ENCODE results near the gene CACYBP. TPM values are rescaled to one million over a fixed set of nuclear protein-coding genes. Genes with fewer than 3 reads are reported as not detected.

Gene CACYBP
- total RNA-seq, 1 donor from 2014 or later: 95.0 TPM

DNA sequence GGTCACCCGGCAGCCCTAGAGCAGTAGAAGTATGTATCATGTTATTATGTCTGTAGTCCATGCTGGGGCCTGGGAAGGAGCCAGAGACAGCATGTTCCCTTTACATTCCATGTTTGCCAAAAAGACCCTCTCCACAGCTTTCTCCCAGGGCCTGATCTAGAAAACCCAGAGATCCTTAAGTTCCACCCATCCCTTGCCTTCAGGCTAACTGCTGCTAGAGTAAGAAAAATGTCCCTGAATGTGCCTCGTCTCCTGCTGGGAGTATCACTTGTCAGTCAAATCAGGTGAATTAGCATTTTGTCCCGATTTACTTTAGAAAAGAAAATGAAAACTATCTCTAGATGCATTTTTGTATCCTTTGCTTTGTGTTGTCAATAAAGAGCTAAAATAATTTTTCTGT is 36.7 kb downstream of the CACYBP start:
- Histone ChIP-seq H4K20me1 (ENCODE audit: insufficient read depth, low read length) (no peaks in the 10 kb centered on the region), H3K4me2 (ENCODE audit: low read length) (no peak overlapping the region), H2AFZ (ENCODE audit: low read depth, low read length) (no peak overlapping the region), H3K9me3 (ENCODE audit: insufficient read depth, low read depth, low read length) (no peaks in the 10 kb centered on the region), H3K27me3 (ENCODE audit: insufficient read depth, low read length) (peaks cover 5% of the 10 kb centered on the region), H3K79me2 (ENCODE audit: insufficient read depth, low read length) (no peaks in the 10 kb centered on the region), H3K9ac (ENCODE audit: low read length) (no peak overlapping the region), H3K27ac (ENCODE audit: low read depth, low read length) (no peak overlapping the region), H3K4me3 (ENCODE audit: insufficient read depth, low read depth, low read length) (no peak overlapping the region), H3K4me1 (ENCODE audit: insufficient read depth, low read length) (no peaks in the 10 kb centered on the region), H3K36me3 (ENCODE audit: insufficient read depth, low read length) (no peaks in the 10 kb centered on the region)
- no peaks in the 10 kb centered on the region for H3K9me3 Mint-ChIP-seq (ENCODE audit: unreplicated experiment)
- peaks cover 10% of the 10 kb centered on the region for H3K4me1 Mint-ChIP-seq (ENCODE audit: low read depth, unreplicated experiment)
- peaks cover 28% of the 10 kb centered on the region for H3K27me3 Mint-ChIP-seq (ENCODE audit: low read depth, unreplicated experiment)
- no peak overlapping the region for H3K27ac Mint-ChIP-seq (ENCODE audit: unreplicated experiment)
- no peak overlapping the region for H3K4me3 Mint-ChIP-seq (ENCODE audit: unreplicated experiment)
- no peaks in the 10 kb centered on the region for H3K36me3 Mint-ChIP-seq (ENCODE audit: low read depth, unreplicated experiment)
- FAIRE-seq: no peak
- no peak for DNase-seq (ENCODE audit: low read depth)
- TF ChIP-seq, protein P1, sequence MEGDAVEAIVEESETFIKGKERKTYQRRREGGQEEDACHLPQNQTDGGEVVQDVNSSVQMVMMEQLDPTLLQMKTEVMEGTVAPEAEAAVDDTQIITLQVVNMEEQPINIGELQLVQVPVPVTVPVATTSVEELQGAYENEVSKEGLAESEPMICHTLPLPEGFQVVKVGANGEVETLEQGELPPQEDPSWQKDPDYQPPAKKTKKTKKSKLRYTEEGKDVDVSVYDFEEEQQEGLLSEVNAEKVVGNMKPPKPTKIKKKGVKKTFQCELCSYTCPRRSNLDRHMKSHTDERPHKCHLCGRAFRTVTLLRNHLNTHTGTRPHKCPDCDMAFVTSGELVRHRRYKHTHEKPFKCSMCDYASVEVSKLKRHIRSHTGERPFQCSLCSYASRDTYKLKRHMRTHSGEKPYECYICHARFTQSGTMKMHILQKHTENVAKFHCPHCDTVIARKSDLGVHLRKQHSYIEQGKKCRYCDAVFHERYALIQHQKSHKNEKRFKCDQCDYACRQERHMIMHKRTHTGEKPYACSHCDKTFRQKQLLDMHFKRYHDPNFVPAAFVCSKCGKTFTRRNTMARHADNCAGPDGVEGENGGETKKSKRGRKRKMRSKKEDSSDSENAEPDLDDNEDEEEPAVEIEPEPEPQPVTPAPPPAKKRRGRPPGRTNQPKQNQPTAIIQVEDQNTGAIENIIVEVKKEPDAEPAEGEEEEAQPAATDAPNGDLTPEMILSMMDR (IDR thresholded peaks at IDR 0.05; ENCODE audit: insufficient read depth, low read depth, low read length): no peak

DNA sequence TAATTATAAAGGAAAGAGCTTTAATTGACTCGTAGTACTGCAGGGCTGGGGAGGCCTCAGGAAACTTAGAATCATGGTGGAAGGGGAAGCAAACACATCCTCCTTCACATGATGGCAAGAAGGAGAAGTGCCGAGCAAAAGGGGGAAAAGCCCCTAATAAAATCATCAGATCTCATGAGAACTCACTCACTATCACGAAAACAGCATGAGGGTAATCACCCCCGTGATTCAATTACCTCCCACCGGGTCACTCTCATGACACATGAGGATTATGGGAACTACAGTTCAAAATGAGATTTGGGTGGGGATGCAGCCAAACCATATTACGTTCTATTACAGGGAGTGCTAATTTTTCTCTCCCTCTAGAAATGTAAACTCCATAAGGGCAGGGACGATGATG is 37.7 kb downstream of the CACYBP start:
- Mint-ChIP-seq H3K27ac (ENCODE audit: unreplicated experiment) (no peak overlapping the region), H3K4me1 (ENCODE audit: low read depth, unreplicated experiment) (peaks cover 10% of the 10 kb centered on the region), H3K36me3 (ENCODE audit: low read depth, unreplicated experiment) (no peaks in the 10 kb centered on the region), H3K9me3 (ENCODE audit: unreplicated experiment) (no peaks in the 10 kb centered on the region), H3K27me3 (ENCODE audit: low read depth, unreplicated experiment) (peaks cover 28% of the 10 kb centered on the region), H3K4me3 (ENCODE audit: unreplicated experiment) (no peak overlapping the region)
- Histone ChIP-seq H4K20me1 (ENCODE audit: insufficient read depth, low read length) (no peaks in the 10 kb centered on the region), H3K4me1 (ENCODE audit: insufficient read depth, low read length) (no peaks in the 10 kb centered on the region), H3K36me3 (ENCODE audit: insufficient read depth, low read length) (no peaks in the 10 kb centered on the region), H3K27me3 (ENCODE audit: insufficient read depth, low read length) (peaks cover 5% of the 10 kb centered on the region), H3K4me2 (ENCODE audit: low read length) (no peak overlapping the region), H3K9me3 (ENCODE audit: insufficient read depth, low read depth, low read length) (no peaks in the 10 kb centered on the region), H3K4me3 (ENCODE audit: insufficient read depth, low read depth, low read length) (no peak overlapping the region), H2AFZ (ENCODE audit: low read depth, low read length) (no peak overlapping the region), H3K9ac (ENCODE audit: low read length) (no peak overlapping the region), H3K27ac (ENCODE audit: low read depth, low read length) (no peak overlapping the region), H3K79me2 (ENCODE audit: insufficient read depth, low read length) (no peaks in the 10 kb centered on the region)
- FAIRE-seq (no peak), DNase-seq (ENCODE audit: low read depth) (no peak)
- TF ChIP-seq, protein P1 (IDR thresholded peaks at IDR 0.05; ENCODE audit: insufficient read depth, low read depth, low read length): no peak

DNA sequence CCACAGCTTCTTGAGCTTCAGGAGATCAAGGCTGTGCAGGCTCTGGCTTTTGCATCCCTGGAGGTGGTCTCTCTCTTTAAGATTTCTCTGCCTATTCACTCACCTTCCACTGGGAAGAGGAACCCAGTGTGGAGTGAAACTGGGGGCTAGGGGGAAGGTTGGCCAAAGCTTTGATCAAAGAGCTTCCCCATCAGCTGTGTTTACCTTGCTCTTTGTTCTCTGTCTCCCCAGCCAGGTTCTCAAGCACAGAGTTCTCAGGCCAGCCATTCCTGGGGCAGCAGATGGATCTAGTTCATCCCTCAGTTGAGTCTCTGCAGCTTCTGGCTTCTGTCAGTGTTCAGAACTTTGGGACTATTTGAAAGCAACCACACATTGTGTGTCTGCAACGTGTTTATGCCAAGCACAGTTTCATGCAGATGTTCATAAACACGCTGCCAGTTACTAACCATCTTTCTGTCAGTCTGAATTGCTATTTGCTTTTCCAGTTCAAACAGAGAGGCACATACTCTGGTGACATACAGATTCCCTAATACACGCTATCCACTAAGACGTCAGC is 40.7 kb downstream of the CACYBP start:
- H3K4me3 Mint-ChIP-seq (ENCODE audit: unreplicated experiment): no peak overlapping the region
- H3K27me3 Mint-ChIP-seq (ENCODE audit: low read depth, unreplicated experiment): peaks cover 23% of the 10 kb centered on the region
- Histone ChIP-seq H3K4me3 (ENCODE audit: insufficient read depth, low read depth, low read length) (no peak overlapping the region), H2AFZ (ENCODE audit: low read depth, low read length) (no peak overlapping the region), H3K36me3 (ENCODE audit: insufficient read depth, low read length) (no peaks in the 10 kb centered on the region), H3K27ac (ENCODE audit: low read depth, low read length) (no peak overlapping the region), H3K4me2 (ENCODE audit: low read length) (no peak overlapping the region), H3K9me3 (ENCODE audit: insufficient read depth, low read depth, low read length) (no peaks in the 10 kb centered on the region), H4K20me1 (ENCODE audit: insufficient read depth, low read length) (no peaks in the 10 kb centered on the region), H3K79me2 (ENCODE audit: insufficient read depth, low read length) (no peaks in the 10 kb centered on the region), H3K9ac (ENCODE audit: low read length) (no peak overlapping the region), H3K4me1 (ENCODE audit: insufficient read depth, low read length) (no peaks in the 10 kb centered on the region), H3K27me3 (ENCODE audit: insufficient read depth, low read length) (no peaks in the 10 kb centered on the region)
- peaks cover 10% of the 10 kb centered on the region for H3K4me1 Mint-ChIP-seq (ENCODE audit: low read depth, unreplicated experiment)
- FAIRE-seq (no peak), DNase-seq (ENCODE audit: low read depth) (no peak)
- TF ChIP-seq EZH2 (IDR thresholded peaks at IDR 0.05; ENCODE audit: insufficient read depth, low read length): no peak
- peaks cover 4% of the 10 kb centered on the region for H3K9me3 Mint-ChIP-seq (ENCODE audit: unreplicated experiment)
- H3K27ac Mint-ChIP-seq (ENCODE audit: unreplicated experiment): no peak overlapping the region
- H3K36me3 Mint-ChIP-seq (ENCODE audit: low read depth, unreplicated experiment): no peaks in the 10 kb centered on the region

Data from astrocyte (in vitro differentiated cells and primary cell).